COLO668 (cell line): ENCODE results near the gene RLN3.
"Not testable (repeated sequence)": the region's sequence is repeated elsewhere in the genome, so short reads cannot be mapped to it uniquely, and the experiment has no call there.

Experiments
- DNase-seq: peaks from one replicate; lab custom pipeline; 2025; ENCODE audit not compliant: unreplicated experiment; lab: John Stamatoyannopoulos, UW

The RLN3 gene

DNA sequence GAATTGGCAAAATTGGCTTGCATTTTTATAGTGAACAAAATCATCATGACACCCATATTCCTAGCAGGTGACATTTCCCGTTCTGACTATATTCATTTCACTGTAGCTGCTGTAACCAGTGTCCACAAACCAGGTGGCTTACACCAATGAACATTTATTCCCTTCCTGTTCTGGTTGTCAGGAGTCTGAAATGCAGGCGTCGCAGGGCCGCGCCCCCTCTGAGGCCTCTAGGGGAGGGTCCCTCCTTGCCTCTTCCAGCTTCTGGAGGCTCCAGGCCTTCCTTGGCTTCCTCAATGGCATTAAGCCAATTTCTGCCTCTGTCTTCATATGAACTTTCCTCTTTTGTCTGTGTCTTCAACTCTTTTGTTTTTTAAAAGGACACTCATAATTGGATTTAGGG is 6.5 kb upstream of the RLN3 start:
- peak; percentile 11 for DNase-seq

DNA sequence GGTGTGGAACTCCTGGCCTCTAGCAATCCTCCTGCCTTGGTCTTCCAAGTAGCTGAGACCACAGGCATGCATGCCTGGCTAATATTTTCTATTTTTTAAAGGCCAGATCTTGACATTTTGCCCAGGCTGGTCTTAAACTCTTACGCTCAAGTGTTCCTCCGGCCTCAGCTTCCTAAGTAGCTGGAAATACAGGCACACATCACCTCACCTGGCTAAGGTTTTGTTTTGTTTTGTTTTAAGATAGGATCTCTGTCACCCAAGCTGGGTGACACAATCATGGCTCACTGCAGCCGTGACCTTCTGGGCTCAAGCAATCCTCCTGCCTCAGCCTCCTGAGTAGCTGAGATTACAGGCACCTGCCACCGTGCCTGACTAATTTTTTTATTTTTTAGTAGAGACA is 5.5 kb upstream of the RLN3 start:
- DNase-seq, result no peak

DNA sequence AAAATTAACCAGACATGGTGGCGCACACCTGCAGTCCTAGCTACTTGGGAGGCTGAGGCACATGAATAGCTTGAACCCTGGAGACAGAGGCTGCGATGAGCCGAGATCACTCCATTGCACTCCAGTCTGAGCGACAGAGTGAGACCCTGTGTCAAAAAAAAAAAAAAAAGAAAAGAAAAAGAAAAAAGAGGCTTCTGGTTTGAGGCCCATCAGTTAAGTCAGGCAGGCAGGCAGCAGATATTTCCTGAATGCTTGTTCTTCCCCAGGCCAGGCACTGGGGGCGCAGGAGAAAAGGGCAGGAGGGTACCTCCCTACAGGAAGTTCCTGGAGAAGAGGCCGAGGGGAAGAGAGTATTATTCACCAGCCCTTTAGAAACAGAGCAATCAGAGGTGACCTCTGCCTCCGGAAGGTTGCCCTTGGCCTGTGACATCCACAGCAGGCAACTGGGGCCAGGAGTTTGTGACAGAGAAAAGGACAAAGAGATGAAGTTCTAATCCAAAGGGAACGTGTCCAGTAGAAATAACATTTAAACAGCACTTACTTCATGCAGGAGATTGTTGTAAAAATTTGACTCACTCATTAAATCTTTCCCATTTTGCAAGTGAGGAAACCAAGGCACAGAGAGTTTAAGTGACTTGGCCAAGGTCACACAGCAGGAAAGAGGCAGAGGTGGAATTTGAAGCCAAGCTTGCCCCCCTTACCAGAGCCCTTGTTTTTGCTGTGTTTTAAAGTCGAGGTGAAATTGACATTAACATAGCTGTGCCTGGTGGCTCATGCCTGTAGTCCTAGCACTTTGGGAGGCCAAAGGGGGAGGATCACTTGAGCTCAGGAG is 4.3 kb upstream of the RLN3 start:
- DNase-seq, result peak; percentile 55

DNA sequence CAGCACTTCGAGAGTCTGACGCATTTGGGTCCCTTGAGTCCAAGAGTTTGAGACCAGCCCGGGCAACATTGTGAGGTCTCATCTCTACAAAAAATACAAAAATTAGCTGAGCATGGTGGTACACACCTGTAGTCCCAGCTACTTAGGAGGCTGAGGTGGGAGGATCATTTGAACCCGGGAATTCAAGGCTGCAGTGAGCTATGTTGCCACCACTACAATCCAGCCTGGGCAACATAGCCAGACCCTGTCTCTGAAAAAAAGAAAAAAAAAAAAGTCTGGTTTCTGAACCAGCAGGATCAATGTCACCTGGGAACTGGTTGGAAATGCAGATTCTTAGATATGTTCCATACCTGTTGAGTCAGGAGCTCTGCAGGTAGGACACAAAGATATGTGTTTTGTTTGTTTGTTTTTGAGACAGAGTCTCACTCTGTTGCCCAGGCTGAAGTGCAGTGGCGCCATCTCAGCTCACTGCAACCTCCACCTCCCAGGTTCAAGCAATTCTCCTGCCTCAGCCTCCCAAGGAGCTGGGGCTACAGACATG is 1.2 kb upstream of the RLN3 start:
- DNase-seq, result not testable (repeated sequence)

DNA sequence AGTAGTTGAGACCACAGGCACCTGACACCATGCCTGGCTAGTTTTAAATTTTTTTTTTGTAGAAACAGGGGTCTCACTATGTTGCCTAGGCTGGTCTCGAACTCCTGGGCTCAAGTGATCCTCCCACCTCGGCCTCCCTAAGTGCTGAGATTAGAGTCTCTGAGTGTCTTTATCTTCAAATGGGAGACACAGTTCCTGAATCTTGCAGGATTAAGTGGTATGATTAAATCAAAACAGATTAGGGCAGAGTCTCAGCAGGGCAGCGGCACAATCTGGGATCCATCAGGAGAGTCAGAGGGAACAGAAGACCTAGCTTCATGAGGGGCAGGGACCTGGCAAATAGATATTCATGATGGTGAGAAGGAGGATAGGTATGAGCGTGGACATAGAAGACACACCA is 953 bp downstream of the RLN3 start:
- no peak for DNase-seq

DNA sequence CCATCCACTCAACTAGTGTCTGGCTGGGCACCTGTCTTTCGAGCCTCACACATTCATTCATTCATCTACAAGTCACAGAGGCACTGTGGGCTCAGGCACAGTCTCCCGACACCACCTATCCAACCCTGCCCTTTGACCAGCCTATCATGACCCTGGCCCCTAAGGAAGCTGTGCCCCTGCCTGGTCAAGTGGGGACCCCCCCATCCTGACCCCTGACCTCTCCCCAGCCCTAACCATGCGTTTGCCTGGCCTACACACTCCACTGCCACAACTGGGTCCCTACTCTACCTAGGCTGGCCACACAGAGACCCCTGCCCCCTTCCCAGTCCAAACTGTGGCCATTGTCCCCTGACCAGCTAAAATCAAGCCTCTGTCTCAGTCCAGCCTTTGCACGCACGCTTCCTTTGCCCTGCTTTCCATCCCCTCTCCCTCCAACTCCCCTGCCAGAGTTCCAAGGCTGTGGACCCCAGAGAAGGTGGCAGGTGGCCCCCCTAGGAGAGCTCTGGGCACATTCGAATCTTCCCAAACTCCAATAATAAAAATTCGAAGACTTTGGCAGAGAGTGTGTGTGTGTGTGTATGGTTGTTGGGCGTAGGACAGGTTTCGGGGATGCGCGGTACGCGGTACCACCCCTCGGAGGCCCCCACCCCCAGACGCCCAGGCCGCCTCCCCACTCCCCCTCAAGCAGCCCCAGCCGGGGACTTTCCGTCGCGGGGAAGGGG is 3.2 kb downstream of the RLN3 start:
- no peak for DNase-seq

DNA sequence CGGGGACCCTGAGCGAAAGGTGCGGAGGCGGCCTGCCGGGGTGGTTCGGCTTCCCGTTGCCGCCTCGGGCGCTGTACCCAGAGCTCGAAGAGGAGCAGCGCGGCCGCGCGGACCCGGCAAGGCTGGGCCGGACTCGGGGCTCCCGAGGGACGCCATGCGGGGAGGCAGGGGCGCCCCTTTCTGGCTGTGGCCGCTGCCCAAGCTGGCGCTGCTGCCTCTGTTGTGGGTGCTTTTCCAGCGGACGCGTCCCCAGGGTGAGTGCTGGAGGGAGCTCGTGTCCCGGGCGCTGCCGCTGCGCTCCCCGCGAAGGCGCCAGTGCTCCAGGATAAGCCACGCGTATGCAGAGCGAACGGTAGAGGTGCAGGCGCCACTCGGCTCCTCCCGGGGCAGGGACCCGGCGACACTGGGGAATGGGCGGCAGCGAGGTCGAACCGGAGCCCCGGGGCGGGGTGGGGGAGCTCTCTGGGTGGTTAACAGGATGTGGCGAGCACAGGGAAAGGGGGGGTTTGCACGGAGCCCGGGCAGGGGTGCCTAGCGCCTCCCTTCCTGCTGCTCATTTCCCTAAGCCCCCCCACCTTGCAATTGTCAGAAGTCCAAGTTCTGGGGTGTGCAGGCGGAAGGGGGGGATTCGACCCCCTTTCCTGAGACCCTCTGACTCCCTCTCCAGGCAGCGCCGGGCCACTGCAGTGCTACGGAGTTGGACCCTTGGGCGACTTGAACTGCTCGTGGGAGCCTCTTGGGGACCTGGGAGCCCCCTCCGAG is 4.0 kb downstream of the RLN3 start, which contains the start of gene IL27RA:
TSS of gene IL27RA (plus strand) at position 44 of the 762 bp plus-strand sequence. CDS start at position 155, 111 bp downstream.
- DNase-seq, result peak; percentile 70

DNA sequence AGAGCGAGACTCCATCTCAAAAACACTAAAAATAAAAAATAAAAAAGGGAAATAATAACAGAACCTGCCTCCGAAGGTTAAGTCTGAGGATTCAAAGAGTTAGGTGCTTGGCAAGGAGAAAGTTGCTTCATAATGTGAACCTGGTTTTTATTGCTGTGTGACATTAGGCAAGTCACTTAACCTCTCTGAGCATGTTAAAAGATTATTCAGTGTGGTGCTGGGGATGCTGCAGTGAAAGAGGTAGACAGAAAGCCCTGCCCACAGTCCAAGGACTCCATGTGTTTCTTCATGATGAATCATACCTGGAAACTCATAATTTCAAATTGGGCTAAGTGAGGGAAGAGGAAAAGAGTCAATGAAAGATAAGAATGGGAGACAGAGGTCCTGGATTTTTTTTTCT is 6.0 kb downstream of the RLN3 start:
- DNase-seq, result no peak

DNA sequence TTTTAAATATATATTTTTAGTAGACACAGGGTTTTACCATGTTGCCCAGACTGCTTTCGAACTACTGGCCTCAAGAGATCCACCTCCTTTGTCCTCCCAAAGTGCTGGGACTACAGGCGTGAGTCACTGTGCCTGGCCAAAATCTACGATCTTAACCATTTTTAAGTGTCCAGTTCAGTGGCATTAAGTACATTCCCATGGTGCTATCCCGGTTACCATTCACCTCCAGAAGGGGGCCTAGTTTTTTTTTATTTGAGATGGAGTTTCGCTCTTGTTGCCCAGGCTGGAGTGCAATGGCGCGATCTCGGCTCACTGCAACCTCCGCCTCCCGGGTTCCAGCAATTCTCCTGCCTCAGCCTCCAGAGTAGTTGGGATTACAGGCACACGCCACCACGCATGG is 7.2 kb downstream of the RLN3 start:
- DNase-seq, result not testable (repeated sequence)

DNA sequence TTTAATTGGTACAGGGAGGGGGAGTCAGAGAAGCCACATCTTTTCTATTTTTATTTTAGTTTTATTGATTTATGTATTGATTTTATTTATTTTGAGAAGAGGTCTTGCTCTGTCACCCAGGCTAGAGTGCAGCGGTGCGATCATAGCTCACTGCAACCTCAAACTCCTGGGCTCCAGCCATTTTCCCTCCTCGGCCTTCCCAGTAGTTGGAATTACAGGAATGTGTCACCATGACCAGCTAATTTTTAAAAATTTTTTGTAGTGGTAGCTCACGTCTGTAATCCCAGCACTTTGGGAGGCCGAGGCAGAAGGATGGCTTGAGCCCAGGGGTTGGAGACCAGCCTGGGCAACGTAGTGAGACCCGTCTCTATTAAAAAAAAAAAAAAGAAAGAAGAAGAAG is 7.8 kb downstream of the RLN3 start:
- no peak for DNase-seq

DNA sequence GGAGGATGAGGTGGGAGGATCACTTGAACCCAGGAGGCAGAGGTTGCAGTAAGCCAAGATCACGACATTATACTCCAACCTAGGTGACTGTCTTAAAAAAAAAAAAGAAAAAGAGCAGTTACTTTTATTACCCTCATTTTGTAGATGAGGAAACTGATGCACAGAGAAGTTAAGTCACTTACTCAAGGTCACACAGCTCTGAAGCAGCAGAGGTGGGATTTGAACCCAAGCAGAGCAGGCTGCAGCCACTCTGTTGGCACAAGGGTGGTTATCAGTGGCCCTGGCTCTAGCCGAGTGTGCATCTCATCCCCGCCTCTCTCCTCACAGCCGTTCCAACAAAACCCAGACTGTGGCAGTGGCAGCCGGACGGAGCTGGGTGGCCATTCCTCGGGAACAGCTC is 11.2 kb downstream of the RLN3 start:
- no peak for DNase-seq

DNA sequence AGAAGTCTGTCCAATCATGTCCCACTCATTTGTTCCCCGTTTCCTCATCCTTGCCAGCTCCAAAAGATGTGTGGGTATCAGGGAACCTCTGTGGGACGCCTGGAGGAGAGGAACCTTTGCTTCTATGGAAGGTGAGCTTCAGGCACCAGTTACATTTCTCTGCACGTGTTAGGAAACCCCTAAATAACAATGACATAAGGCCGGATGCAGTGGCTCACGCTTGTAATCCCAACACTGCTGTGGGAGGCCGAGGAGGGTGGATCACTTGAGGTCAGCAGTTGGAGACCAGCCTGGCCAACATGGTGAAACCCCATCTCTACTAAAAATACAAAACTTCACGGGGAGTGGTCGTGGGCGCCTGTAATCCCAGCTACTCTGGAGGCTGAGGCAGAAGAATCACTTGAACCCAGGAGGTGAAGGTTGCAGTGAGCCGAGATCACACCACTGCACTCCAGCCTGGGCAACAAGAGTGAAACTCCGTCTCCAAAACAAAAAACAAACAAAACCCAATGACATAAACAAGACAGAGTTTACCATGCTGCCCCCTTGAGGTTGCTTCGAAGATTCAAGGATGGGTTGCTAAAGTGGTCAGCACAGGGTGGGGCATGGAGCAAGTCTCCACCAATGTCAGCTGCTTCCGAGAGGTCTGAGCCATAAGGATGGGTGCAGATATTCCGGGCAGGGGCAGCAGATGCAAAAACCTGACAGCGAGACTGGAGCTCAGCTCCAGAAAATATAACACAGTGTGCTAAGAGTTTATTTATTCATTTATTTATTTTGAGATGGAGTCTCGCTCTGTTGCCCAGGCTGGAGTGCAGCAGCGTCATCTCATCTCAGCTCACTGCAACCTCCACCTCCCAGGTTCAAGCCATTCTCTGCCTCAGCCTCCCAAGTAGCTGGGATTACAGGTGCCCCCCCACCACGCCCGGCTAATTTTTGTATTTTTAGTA is 15.0 kb downstream of the RLN3 start:
- DNase-seq, result peak; percentile 37

DNA sequence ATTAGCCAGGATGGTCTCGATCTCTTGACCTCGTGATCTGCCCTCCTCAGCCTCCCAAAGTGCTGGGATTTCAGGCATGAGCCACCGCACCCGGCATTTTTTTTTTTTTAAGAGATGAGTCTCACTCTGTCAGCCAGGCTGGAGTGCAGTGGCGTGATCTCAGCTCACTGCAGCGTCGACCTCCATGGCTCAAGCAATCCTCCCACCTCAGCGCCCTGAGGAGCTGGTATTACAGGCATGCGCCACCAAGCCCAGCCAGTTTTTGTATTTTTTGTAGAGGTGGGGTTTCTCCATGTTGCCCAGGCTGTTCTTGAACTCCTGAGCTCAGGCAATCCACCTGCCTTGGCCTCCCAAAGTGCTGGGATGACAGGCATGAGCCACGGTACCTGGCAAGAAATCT is 19.9 kb downstream of the RLN3 start:
- not testable (repeated sequence) for DNase-seq

DNA sequence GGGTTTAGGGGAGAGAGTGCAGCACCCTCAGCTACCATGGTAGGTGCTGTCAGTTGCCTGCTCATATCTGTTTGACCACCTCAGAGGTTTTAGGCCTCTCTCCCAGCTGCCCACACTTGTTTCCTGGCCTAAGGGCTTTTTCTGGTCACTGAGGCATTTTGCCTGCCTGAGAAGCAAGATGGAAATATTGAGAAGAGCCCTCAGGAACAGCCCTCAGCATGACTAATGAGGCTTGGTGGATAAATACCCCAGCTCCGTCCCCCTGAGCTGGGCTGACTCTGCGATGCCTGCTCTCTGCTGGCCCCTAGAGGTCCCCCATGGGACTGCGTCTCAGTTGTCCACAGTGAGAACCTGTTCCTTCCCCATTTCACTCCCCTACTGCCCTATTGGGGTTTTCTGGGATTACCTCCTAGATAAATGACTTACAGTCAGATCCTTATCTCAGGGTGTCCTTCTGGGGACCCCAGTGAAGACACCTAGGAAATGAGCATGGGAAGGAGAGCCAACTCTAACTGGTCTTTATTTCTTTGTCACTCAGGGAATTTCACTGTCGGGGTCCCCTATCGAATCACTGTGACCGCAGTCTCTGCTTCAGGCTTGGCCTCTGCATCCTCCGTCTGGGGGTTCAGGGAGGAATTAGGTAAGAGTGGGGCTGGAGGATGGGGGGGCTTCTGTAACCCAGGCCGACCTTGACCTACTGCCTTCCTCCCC is 20.6 kb downstream of the RLN3 start:
- peak; percentile 56 for DNase-seq

DNA sequence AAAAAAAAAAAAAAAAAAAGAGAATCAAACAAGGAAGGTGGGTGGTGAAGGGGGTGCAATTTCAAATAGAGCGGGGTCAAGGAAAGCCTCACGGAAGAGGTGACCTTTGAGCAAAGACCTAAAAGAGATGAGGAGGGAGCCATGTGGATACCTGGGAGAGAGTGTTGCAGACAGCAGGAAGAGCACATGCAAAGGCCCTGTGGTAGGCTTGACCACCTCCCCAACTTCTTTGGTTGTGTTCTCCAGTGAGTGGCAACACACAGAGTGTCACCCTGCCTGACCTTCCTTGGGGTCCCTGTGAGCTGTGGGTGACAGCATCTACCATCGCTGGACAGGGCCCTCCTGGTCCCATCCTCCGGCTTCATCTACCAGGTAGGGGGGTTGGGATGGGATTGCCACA is 22.6 kb downstream of the RLN3 start:
- DNase-seq, result no peak

DNA sequence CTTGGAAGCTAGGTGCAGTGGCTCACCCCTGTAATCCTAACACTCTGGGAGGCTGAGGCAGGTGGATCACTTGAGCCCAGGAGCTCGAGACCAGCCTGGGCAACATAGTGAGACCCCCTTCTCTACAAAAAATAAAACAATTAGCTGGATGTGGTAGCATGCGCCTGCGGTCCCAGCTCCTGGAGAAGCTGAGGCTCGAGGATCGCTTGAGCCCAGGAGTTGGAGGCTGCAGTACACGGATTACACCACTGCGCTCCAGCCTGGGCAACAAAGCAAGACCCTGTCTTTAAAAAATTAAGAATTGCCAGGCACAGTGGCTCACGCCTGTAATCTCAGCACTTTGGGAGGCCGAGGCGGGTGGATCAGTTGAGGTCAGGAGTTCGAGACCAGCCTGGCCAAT is 23.0 kb downstream of the RLN3 start:
- DNase-seq, result not testable (repeated sequence)

DNA sequence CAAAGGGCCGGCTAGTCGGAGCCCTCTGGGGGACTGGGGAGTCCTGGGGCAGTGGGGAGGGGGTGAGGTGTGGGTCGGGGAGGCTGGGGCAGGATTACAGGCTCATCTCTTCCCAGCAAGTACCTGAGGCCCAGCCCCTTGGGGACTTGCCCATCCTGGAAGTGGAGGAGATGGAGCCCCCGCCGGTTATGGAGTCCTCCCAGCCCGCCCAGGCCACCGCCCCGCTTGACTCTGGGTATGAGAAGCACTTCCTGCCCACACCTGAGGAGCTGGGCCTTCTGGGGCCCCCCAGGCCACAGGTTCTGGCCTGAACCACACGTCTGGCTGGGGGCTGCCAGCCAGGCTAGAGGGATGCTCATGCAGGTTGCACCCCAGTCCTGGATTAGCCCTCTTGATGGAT is 24.0 kb downstream of the RLN3 start:
- no peak for DNase-seq

DNA sequence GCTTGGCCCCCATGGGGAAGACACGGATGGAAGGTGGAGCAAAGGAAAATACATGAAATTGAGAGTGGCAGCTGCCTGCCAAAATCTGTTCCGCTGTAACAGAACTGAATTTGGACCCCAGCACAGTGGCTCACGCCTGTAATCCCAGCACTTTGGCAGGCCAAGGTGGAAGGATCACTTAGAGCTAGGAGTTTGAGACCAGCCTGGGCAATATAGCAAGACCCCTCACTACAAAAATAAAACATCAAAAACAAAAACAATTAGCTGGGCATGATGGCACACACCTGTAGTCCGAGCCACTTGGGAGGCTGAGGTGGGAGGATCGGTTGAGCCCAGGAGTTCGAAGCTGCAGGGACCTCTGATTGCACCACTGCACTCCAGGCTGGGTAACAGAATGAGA is 24.5 kb downstream of the RLN3 start:
- DNase-seq, result no peak

DNA sequence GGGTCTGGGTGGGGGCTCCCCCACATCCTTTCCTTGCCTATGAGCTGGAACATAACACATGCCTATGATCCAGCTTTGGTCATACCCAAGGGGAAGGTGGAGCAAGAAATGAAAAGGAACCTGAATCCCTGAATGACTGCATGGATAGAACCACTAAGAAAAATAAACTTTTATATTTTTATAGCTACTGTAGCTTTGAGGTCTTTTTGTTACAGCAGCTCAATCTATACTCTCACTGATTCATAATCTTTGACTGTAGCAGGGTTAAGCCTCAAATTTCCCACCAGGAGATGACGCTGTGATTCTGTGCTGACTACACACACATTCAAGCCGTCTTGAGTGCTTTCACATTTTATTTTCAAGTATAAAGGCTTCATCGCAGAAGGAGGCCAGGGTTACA is 25.1 kb downstream of the RLN3 start:
- no peak for DNase-seq

DNA sequence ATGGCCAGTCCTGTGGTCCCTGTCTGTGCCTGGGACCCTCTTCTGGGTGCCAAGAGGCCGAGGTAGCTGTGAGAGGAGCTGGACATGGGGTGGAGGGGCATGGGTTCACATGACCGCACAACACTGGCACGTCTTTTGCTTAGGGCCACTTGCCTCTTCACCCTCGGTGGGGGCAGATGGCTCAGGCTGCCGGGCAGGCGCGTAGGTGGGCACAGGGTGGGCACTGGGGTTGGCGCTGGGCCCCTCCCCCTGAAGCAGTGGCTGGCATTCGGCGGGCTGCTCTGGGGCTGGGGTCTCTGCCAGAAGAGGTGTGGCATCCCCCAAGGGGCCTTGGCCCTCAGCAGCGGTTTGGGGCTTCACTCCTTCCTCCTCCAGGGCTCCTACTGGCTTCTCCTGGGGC is 25.6 kb downstream of the RLN3 start:
- DNase-seq, result no peak
